Nephron (organoid): ENCODE data around the gene CST6.

Experiments
- H3K27ac Mint-ChIP-seq, 3 experiments: 2 replicates each; pipeline ENCODE4 v1.8.0; 2020; ENCODE audit warnings: mixed read lengths in 3 of 3, mild to moderate bottlenecking in 2 of 3, moderate library complexity in 1 of 3
- H3K27me3 Mint-ChIP-seq: 2 replicates; pipeline ENCODE4 v1.8.0; 2021; ENCODE audit warnings: low read depth, mild to moderate bottlenecking, moderate library complexity, mixed read lengths
- H3K36me3 Mint-ChIP-seq: 2 replicates; pipeline ENCODE4 v1.8.0; 2020; ENCODE audit warnings: low read depth, mixed read lengths
- H3K4me1 Mint-ChIP-seq: 2 replicates; pipeline ENCODE4 v1.8.0; 2020; ENCODE audit warnings: mixed read lengths
- H3K4me3 Mint-ChIP-seq, 3 experiments: 2 replicates each; pipeline ENCODE4 v1.8.0; 2020; ENCODE audit warnings: mild to moderate bottlenecking in 3 of 3, mixed read lengths in 3 of 3, moderate library complexity in 2 of 3
- H3K9me3 Mint-ChIP-seq: 2 replicates; pipeline ENCODE4 v1.8.0; 2020; ENCODE audit warnings: mixed read lengths
- TF ChIP-seq, protein P1 (sequence below), 3 experiments: fragments of 200-600 bp; sonication (generic); IDR thresholded peaks; one replicate each; pipeline ENCODE4 v1.5.0; 2021; ENCODE audit warnings: antibody characterized with exemption in 3 of 3; ENCODE audit not compliant: unreplicated experiment in 3 of 3

The CST6 gene

DNA sequence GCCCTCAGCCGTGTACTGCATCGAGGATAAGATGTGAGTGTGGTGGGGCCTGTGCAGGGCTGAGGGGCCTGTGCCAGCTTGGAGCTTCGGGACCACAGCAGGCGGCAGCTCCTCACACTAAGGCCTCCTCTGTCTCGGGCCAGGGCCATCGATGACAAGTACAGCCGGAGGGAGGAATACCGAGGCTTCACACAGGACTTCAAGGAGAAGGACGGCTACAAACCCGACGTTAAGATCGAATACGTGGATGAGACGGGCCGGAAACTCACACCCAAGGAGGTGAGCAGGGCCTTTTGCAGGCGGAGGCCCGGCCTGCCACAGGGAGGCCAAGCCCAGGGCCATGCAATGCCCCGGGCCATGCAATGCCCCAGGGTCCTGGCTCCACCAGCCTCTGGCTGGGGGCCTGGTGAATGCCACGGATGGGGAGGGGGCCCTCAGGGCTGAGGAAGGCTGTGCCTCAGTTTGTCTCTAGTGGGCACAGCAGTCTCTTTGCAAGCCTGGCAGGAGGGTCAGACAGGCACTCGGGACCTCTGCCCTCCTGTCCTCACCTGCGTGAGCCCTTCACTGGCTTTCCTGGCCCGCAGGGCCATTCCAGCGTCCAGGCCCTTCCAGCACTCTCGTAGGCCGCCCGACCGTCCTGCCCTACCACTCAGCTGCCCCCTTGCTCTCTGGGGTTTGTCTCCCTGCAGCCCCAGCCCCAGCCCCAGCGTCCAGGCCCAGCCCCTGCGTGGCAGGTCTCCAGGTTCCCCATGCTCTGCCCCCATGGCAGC lies 34.0 kb upstream of the CST6 start:
- H3K27ac Mint-ChIP-seq: no peak overlapping the region
- TF ChIP-seq, protein P1, sequence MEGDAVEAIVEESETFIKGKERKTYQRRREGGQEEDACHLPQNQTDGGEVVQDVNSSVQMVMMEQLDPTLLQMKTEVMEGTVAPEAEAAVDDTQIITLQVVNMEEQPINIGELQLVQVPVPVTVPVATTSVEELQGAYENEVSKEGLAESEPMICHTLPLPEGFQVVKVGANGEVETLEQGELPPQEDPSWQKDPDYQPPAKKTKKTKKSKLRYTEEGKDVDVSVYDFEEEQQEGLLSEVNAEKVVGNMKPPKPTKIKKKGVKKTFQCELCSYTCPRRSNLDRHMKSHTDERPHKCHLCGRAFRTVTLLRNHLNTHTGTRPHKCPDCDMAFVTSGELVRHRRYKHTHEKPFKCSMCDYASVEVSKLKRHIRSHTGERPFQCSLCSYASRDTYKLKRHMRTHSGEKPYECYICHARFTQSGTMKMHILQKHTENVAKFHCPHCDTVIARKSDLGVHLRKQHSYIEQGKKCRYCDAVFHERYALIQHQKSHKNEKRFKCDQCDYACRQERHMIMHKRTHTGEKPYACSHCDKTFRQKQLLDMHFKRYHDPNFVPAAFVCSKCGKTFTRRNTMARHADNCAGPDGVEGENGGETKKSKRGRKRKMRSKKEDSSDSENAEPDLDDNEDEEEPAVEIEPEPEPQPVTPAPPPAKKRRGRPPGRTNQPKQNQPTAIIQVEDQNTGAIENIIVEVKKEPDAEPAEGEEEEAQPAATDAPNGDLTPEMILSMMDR (IDR thresholded peaks at IDR 0.05; ENCODE audit: unreplicated experiment in 3 of 3): no peak
- H3K9me3 Mint-ChIP-seq: no peaks in the 10 kb centered on the region
- peaks cover 31% of the 10 kb centered on the region for H3K36me3 Mint-ChIP-seq
- no peaks in the 10 kb centered on the region for H3K27me3 Mint-ChIP-seq
- no peaks in the 10 kb centered on the region for H3K4me1 Mint-ChIP-seq
- no peak overlapping the region for H3K4me3 Mint-ChIP-seq

DNA sequence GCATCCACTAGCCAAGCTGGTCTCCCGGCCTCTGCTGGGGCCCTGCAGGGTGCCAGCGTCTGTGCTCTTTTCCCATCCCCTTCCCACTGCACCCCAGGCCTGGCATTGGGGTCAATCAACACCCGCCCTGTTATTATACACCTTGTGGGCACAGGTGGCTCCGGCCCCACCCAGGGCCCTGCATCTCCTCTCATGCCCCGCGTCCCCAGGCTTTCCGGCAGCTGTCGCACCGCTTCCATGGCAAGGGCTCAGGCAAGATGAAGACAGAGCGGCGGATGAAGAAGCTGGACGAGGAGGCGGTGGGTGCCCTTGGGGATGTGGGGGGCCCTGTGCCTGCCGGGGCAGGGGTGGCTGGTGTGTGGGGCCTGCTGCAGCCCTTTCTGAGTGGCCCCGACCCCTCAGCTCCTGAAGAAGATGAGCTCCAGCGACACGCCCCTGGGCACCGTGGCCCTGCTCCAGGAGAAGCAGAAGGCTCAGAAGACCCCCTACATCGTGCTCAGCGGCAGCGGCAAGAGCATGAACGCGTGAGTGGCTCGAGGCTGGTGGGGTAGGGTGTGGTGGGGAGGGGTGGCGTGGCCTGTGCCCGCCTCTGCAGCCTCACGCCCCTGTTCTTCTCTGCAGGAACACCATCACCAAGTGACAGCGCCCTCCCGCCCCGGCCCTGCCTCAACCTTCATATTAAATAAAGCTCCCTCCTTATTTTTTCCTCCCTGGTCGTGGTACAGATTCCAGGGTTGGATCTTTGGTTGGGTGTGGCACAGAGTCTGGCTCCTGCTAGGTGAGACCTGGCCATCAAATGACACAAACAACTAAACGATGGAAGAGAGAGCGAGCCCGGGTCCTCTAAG lies 33.2 kb upstream of the CST6 start:
- Mint-ChIP-seq H3K27me3 (no peaks in the 10 kb centered on the region), H3K27ac (no peak overlapping the region), H3K4me1 (no peaks in the 10 kb centered on the region), H3K36me3 (peaks cover 24% of the 10 kb centered on the region), H3K4me3 (no peak overlapping the region), H3K9me3 (no peaks in the 10 kb centered on the region)
- TF ChIP-seq, protein P1 (IDR thresholded peaks at IDR 0.05; ENCODE audit: unreplicated experiment in 3 of 3): no peak

DNA sequence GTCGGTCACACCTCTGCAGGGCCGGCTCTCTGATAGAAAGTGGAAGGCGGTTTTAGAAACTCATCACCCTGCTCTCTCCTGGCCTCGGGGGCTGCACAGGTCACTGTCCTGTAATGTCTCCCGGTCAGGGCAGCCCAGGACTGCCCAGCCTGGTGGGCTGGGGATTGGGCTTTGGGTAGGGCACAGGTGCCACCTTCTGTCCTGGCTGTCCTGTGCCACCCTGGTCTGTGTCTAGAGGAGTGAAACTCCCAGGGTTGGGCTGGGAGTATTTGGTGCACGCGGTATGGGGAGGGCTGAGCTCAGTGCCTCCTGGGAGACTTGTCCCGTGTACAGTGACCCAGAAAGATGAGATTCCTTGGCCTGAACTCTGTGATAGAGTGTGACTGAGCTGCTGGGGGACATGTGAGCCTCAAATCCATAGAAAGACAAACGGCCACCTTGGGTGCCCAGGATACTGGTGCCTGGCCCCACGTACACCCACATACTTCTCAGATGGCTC lies 32.5 kb upstream of the CST6 start:
- TF ChIP-seq, protein P1 (IDR thresholded peaks at IDR 0.05; ENCODE audit: unreplicated experiment in 3 of 3): no peak
- Mint-ChIP-seq H3K36me3 (peaks cover 21% of the 10 kb centered on the region), H3K9me3 (no peaks in the 10 kb centered on the region), H3K27ac (no peak overlapping the region), H3K4me1 (no peaks in the 10 kb centered on the region), H3K4me3 (no peak overlapping the region), H3K27me3 (no peaks in the 10 kb centered on the region)

DNA sequence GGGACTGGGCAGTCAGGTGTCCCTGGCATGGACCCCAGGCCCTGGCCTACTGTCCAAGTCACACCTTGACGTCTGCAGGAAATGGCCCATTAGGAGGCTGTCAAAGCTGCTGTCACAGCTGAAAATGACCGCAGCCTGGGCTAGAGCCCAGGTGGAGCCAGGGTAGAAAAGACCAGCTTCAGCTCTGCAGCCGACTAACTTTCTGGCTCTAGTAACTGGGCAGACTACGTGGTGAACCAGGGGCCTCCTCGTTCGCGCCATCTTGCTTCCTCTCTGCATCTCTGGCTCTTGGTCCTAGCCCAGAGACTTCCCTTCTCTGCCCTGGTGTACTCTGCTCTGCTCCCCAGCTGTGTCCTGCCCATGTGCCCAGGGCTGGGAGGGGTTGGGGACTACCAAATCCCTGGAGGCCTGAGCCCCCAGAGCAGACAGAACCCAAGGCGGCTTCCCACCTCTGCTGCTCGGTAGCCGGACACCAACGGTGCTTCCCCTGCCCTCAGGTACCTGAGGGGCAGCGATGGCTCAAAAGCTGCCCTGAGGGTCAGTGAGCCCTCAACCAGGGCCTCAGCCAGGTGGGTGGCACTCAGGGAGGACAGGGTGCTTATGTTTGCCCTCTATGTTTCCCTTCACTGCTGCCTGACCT lies 30.6 kb upstream of the CST6 start:
- no peaks in the 10 kb centered on the region for H3K27me3 Mint-ChIP-seq
- no peak overlapping the region for H3K4me3 Mint-ChIP-seq
- peaks cover 12% of the 10 kb centered on the region for H3K36me3 Mint-ChIP-seq
- TF ChIP-seq, protein P1 (IDR thresholded peaks at IDR 0.05; ENCODE audit: unreplicated experiment in 3 of 3): no peak
- H3K4me1 Mint-ChIP-seq: no peaks in the 10 kb centered on the region
- H3K27ac Mint-ChIP-seq: no peak overlapping the region
- no peaks in the 10 kb centered on the region for H3K9me3 Mint-ChIP-seq

- Mint-ChIP-seq H3K27me3 (no peaks in the 10 kb centered on the region), H3K27ac (no peak overlapping the region), H3K4me1 (no peaks in the 10 kb centered on the region), H3K9me3 (no peaks in the 10 kb centered on the region), H3K36me3 (peaks cover 11% of the 10 kb centered on the region), H3K4me3 (no peak overlapping the region)
- TF ChIP-seq, protein P1 (IDR thresholded peaks at IDR 0.05; ENCODE audit: unreplicated experiment in 3 of 3): no peak
Measured at GRCh38 chr11:65981972-65982823, 29.6 kb upstream of the CST6 start.
